ENCODE measurements around the gene NHS. TPM values are rescaled to one million over a fixed set of nuclear protein-coding genes. Genes with fewer than 3 reads are reported as not detected.

Gene NHS
- total RNA-seq: 1 to 10 TPM; 1.2 to 1.8 TPM

DNA sequence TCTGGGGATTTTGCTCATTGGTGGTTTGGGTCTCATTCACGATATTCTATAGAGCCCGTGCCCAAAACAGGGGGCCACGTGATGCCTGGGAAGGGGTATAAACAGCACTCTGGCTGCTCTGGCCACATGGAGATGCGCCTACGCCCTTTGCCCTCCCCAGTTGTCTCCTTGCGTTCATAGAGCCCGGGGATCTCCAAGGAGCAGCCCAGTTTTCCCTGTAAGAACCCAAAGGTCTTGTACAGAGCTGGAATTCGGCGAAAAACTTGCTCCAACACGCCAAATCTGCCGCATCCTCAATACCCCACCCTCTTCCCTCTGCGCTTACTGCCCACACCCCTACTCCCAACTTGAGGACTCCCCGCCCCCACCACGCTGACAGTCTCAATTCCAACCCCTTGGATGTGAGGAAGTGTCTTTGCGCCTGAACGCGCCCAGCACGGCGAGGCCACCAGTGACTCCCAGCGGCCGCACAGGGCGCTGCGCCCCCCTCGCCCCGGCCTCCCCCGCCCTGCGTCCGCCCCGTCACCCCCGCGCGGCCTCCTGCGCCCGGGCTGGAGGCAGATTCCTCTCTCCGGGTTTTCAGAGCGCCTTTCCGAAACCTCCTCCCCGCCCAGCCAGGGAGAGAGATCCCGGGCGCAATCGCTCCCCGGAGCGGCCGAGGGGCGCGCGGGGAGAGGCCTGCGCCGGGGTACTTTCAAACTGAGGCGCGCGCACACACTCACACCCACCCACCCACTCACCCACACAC lies at the start of gene NHS:
TSS of gene NHS (plus strand) at position 582 of the 748 bp plus-strand sequence. CDS start 558 bp downstream, outside the sequence.
- peak within 1 kb of the TSS; percentile 37 for H3K4me3 Mint-ChIP-seq
- DNase-seq: no peak
- peak; percentile 60 for ATAC-seq (ENCODE audit: low read depth)
- POLR2A ChIA-PET: no interaction called here
- peaks cover 2% of the 10 kb centered on the region for H3K4me1 Mint-ChIP-seq
- H3K27ac Mint-ChIP-seq: no peak within 1 kb of the TSS
- no peaks in the 10 kb centered on the region for H3K36me3 Mint-ChIP-seq
- peaks cover 48% of the 10 kb centered on the region for H3K27me3 Mint-ChIP-seq
- H3K9me3 Mint-ChIP-seq: no peaks in the 10 kb centered on the region

DNA sequence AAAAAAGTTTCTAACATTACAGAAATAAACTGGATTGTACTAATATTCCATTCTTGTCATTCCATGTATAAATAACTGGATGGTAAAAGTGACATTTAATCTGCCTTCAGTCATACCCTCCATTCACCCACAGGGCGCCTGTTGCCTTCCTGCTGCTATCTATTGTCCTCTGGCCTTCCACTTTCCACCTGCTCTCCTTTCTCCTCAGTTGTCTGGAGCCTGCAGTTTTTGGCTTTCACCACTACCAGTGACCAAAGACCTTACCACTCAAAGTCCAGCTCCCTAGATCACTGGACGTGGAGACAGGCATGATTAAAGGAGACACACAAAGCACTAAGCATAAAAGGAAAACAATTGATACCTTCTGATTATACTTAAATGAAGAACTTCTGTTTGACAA lies 46.2 kb upstream of the NHS start:
- H3K4me3 Mint-ChIP-seq: no peak overlapping the region
- no peaks in the 10 kb centered on the region for H3K4me1 Mint-ChIP-seq
- no peaks in the 10 kb centered on the region for H3K36me3 Mint-ChIP-seq
- no peak overlapping the region for H3K27ac Mint-ChIP-seq
- ATAC-seq (ENCODE audit: low read depth): no peak
- no peaks in the 10 kb centered on the region for H3K9me3 Mint-ChIP-seq
- DNase-seq: no peak
- H3K27me3 Mint-ChIP-seq: no peaks in the 10 kb centered on the region
- POLR2A ChIA-PET: no interaction called here

- ATAC-seq (ENCODE audit: low read depth): no peak
- Mint-ChIP-seq H3K4me1 (no peaks in the 10 kb centered on the region), H3K36me3 (no peaks in the 10 kb centered on the region)
Observed at GRCh38 chrX:17336377-17336776, 38.6 kb upstream of the NHS start.

DNA sequence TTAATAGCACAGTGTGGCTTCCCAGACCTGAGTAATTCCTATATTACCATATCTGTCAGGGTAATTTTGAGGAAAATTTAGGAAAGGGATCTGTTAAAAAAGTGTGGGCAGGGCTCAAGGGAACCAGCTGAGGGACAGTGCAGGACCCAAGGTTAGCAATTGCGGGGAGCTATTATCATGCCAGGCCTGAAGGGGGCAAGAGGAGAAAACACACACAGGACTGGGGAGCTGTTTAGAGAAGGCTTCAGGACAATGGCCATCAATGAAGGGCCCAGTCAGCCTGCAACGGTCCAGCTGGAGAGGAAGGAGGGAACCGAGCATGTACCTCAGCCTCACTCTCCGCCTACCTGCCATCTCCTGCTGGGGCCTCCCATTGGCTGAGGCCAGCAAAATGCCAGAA lies 19.0 kb upstream of the NHS start:
- no peak overlapping the region for H3K4me3 Mint-ChIP-seq
- peaks cover 4% of the 10 kb centered on the region for H3K9me3 Mint-ChIP-seq
- ATAC-seq (ENCODE audit: low read depth) (no peak), DNase-seq (no peak)
- POLR2A ChIA-PET: no interaction called here
- no peak overlapping the region for H3K27ac Mint-ChIP-seq
- no peaks in the 10 kb centered on the region for H3K4me1 Mint-ChIP-seq
- no peaks in the 10 kb centered on the region for H3K36me3 Mint-ChIP-seq
- peaks cover 6% of the 10 kb centered on the region for H3K27me3 Mint-ChIP-seq

More at GRCh38 chrX:17336377-17336776, 38.6 kb upstream of the NHS start:
- Mint-ChIP-seq H3K27me3 (no peaks in the 10 kb centered on the region), H3K4me3 (no peak overlapping the region), H3K27ac (no peak overlapping the region), H3K9me3 (no peaks in the 10 kb centered on the region)
- POLR2A ChIA-PET: no interaction called here
- DNase-seq: no peak

DNA sequence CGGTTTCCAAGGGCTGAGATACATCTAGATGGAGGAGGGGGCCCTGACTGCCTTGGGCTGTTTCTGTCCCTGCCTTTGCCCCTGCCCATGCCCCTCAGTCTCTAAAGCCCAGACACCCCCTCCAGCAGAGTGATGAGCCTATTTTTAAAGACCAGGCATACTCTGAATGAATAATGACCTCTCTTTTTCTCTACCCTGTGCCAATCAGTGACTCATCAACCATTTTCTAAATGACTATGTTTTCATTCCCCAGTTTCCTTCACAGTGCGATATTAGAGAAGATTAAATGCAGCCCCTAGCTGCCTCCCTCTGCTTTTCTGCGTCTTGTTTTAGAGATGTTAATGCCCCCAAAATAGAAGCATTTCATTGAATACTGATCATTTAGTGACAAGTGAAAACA lies 15.5 kb upstream of the NHS start:
- ATAC-seq (ENCODE audit: low read depth): no peak
- no peaks in the 10 kb centered on the region for H3K9me3 Mint-ChIP-seq
- no peaks in the 10 kb centered on the region for H3K36me3 Mint-ChIP-seq
- DNase-seq: no peak
- H3K4me3 Mint-ChIP-seq: no peak overlapping the region
- no peak overlapping the region for H3K27ac Mint-ChIP-seq
- H3K4me1 Mint-ChIP-seq: no peaks in the 10 kb centered on the region
- POLR2A ChIA-PET: no interaction called here
- peaks cover 2% of the 10 kb centered on the region for H3K27me3 Mint-ChIP-seq

- no peaks in the 10 kb centered on the region for H3K36me3 Mint-ChIP-seq
- no peak overlapping the region for H3K27ac Mint-ChIP-seq
- H3K9me3 Mint-ChIP-seq: no peaks in the 10 kb centered on the region
- no peaks in the 10 kb centered on the region for H3K4me1 Mint-ChIP-seq
- no peak overlapping the region for H3K4me3 Mint-ChIP-seq
- peaks cover 5% of the 10 kb centered on the region for H3K27me3 Mint-ChIP-seq
- POLR2A ChIA-PET: no interaction called here
- ATAC-seq (ENCODE audit: low read depth): no peak
- no peak for DNase-seq
Observed at GRCh38 chrX:17361620-17362019, 13.4 kb upstream of the NHS start.

DNA sequence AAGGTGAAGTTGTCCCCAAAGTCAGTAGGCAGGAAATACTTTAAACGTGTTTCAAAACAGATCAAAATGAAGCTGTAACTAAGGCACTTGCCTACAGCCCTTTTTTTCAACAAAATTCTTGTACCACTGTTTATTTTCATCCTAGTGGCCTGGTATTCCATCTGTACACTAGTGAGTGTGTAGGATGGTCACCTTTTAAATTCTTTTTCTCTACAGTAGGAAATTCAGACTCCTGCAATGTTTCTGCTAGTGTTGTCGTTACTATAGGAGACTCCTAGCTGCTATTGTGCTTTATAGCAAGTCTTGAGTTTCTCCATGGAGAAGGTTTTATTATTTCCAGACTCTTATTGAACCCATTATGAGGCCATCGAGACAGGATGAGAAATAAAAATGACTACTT lies 7.0 kb upstream of the NHS start:
- peaks cover 28% of the 10 kb centered on the region for H3K27me3 Mint-ChIP-seq
- no peak for ATAC-seq (ENCODE audit: low read depth)
- no peak overlapping the region for H3K27ac Mint-ChIP-seq
- POLR2A ChIA-PET: no interaction called here
- H3K4me3 Mint-ChIP-seq: no peak overlapping the region
- H3K36me3 Mint-ChIP-seq: no peaks in the 10 kb centered on the region
- no peak for DNase-seq
- H3K9me3 Mint-ChIP-seq: no peaks in the 10 kb centered on the region
- H3K4me1 Mint-ChIP-seq: no peaks in the 10 kb centered on the region

DNA sequence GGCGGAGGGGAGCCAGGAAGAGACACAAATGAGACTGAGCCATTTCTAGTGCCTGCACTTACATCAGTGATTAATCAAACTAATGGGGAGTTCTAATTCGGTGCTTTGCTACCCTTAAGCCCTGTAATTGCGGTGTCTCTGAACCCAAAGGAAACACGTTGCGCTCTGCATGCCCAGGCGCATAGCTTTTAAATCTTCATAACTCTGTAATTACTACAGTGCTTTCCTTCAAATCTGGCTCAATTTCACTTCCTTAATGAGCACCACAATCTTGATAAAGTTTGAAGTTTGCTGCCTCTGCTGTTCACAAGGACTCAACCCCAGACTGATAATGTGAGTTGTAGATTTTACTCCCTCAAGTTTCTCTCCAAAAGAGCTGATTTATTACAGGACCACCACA lies 5.7 kb upstream of the NHS start:
- no peak for ATAC-seq (ENCODE audit: low read depth)
- H3K27ac Mint-ChIP-seq: no peak overlapping the region

DNA sequence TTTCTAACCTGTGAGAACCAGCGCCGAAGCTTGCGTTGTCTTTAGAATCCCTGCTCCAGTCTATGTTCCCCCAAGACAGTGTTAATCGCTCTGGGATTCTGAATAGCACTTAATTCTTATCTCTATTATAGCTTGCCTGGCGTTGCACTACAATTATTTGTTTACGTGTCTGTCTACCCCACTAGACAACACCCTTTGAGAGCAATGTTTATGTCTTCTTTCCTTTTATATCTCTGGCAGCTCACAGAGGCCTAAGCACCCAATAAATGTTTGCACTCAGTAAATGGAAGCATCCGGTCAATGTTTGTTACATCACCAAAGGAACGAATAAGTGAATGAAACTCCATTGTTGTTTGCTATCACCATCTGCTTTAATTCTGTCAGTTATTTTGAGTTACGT lies 4.8 kb upstream of the NHS start:
- POLR2A ChIA-PET: no interaction called here
- H3K9me3 Mint-ChIP-seq: no peaks in the 10 kb centered on the region
- DNase-seq (no peak), ATAC-seq (ENCODE audit: low read depth) (no peak)
- no peak overlapping the region for H3K4me3 Mint-ChIP-seq
- H3K4me1 Mint-ChIP-seq: no peaks in the 10 kb centered on the region
- no peak overlapping the region for H3K27ac Mint-ChIP-seq
- no peaks in the 10 kb centered on the region for H3K36me3 Mint-ChIP-seq
- H3K27me3 Mint-ChIP-seq: peaks cover 37% of the 10 kb centered on the region

More for the DNA sequence above, 5.7 kb upstream of the NHS start:
- POLR2A ChIA-PET: no interaction called here
- Mint-ChIP-seq H3K27me3 (peaks cover 34% of the 10 kb centered on the region), H3K4me1 (no peaks in the 10 kb centered on the region), H3K4me3 (no peak overlapping the region), H3K36me3 (no peaks in the 10 kb centered on the region), H3K9me3 (no peaks in the 10 kb centered on the region)
- DNase-seq: no peak

GRCh38 chrX:17372052-17372451 lies 2.9 kb upstream of the NHS start:
- Mint-ChIP-seq H3K9me3 (no peaks in the 10 kb centered on the region), H3K36me3 (no peaks in the 10 kb centered on the region), H3K4me1 (no peaks in the 10 kb centered on the region), H3K4me3 (no peak overlapping the region), H3K27me3 (peaks cover 45% of the 10 kb centered on the region), H3K27ac (no peak overlapping the region)
- POLR2A ChIA-PET: no interaction called here
- no peak for DNase-seq
- no peak for ATAC-seq (ENCODE audit: low read depth)

GRCh38 chrX:17373337-17373736 lies 1.7 kb upstream of the NHS start:
- peaks cover 48% of the 10 kb centered on the region for H3K27me3 Mint-ChIP-seq

DNA sequence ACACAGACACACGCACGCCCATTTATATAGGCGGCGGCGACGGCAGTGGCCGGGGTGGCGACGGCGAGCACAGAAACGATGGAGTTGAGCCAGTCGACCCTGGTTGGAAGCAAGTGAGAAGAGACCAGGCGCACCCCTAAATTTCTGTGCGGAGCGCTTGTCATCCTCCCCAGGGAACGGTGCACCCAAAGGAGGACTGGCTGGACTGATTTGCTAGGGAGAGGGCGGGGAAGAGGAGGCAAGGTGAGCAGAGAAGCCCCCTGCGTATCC lies 302 bp downstream of the NHS start:
- POLR2A ChIA-PET: no interaction called here
- Mint-ChIP-seq H3K9me3 (no peaks in the 10 kb centered on the region), H3K27ac (no peak overlapping the region), H3K4me3 (peak overlapping the region; percentile 25), H3K27me3 (peaks cover 44% of the 10 kb centered on the region), H3K36me3 (no peaks in the 10 kb centered on the region), H3K4me1 (peaks cover 2% of the 10 kb centered on the region)
- ATAC-seq (ENCODE audit: low read depth) (no peak), DNase-seq (no peak)

More at GRCh38 chrX:17373337-17373736, 1.7 kb upstream of the NHS start:
- POLR2A ChIA-PET: no interaction called here
- ATAC-seq (ENCODE audit: low read depth): no peak
- Mint-ChIP-seq H3K27ac (no peak overlapping the region), H3K4me1 (peaks cover 2% of the 10 kb centered on the region), H3K4me3 (no peak overlapping the region), H3K9me3 (no peaks in the 10 kb centered on the region), H3K36me3 (no peaks in the 10 kb centered on the region)
- DNase-seq: no peak

- POLR2A ChIA-PET: no interaction called here
Observed at GRCh38 chrX:17375637-17376430, 834 bp downstream of the NHS start.

DNA sequence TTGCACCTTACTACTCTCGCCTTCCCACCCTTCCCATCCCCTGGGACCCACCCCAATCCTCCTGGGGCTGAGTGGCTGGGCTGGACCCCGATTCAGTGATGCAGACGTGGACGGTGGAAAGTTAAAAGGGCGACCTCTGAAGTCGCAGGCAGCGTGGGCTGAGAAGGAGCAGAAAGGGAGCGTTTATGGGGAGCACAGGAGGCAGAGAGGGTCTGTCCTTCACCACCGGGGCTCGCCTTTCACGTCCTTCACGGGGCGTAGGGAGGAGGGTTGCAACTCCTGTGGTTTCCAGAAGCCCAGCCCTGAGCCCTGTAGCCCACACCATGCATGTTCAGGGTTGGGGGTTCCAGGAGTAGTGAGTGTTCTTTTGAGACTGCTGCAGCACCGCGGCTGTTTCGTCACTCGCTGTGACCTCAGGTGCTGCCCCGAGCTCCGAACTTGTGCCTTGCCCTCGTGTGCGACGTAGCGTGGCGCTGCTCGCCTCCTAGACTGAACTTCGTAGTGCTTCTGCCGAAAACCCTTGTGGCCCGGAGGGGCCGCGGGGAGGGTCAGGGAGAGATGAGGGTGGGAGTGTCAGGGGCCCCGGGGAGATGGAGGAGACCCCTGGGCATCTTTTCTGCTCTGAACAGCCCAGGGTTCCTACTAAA lies 1.6 kb downstream of the NHS start:
- H3K4me3 Mint-ChIP-seq: peak overlapping the region; percentile 28

More at GRCh38 chrX:17375637-17376430, 834 bp downstream of the NHS start:
- DNase-seq (peak; percentile 27), ATAC-seq (ENCODE audit: low read depth) (no peak)
- Mint-ChIP-seq H3K27me3 (peaks cover 43% of the 10 kb centered on the region), H3K27ac (no peak overlapping the region), H3K36me3 (no peaks in the 10 kb centered on the region), H3K4me1 (peaks cover 2% of the 10 kb centered on the region), H3K9me3 (peaks cover 2% of the 10 kb centered on the region), H3K4me3 (no peak overlapping the region)

More for the DNA sequence above, 1.6 kb downstream of the NHS start:
- Mint-ChIP-seq H3K27ac (no peak overlapping the region), H3K27me3 (peaks cover 40% of the 10 kb centered on the region), H3K9me3 (peaks cover 4% of the 10 kb centered on the region), H3K36me3 (no peaks in the 10 kb centered on the region), H3K4me1 (peaks cover 2% of the 10 kb centered on the region)
- POLR2A ChIA-PET: no interaction called here
- ATAC-seq (ENCODE audit: low read depth) (no peak), DNase-seq (no peak)
